Right ventricle myocardium inferior (tissue), 1 donor: ENCODE measurements around the gene SNTG2. TPM values are rescaled to one million over a fixed set of nuclear protein-coding genes. Genes with fewer than 3 reads are reported as not detected.

ENCODE experiments used
- ATAC-seq: fragments of 200-7000 bp; cut with Tn5 transposase; one replicate; pipeline ENCODE4 v1.9.1; 2020; ENCODE audit warnings: mild to moderate bottlenecking, moderate library complexity
- DNase-seq: peaks from one replicate; pipeline ENCODE4 v3.0.0; 2021; ENCODE audit errors: missing footprints
- intact Hi-C: fragments of 100-400 bp; cut with DNase I; formaldehyde crosslinking; loops from one replicate; pipeline ENCODE4 v1.11.0; 2022
- total RNA-seq: library from RNA; stranded (reverse); fragmentation: NEBNext Ultra II Directional; extraction: Animal tissue kit (Norgen Biotek cat#: 25700); gene quantifications from one replicate; pipeline ENCODE4 v1.2.1, GENCODE V29; 2021
- donor health status: DM: no; HTN: yes; CAD: no; lungs with severe emphysema.

SNTG2 gene
- total RNA-seq, 1 donor from 2014 or later = 2.4 TPM

- ATAC-seq (no peak), DNase-seq (no peak)
- intact Hi-C loops = no loop called here
Observed at GRCh38 chr2:1268034-1268433, 317.4 kb downstream of the SNTG2 start.

GRCh38 chr2:1269812-1270211 is 319.2 kb downstream of the SNTG2 start:
- ATAC-seq (no peak), DNase-seq (no peak)
- intact Hi-C loops = no loop called here

DNA sequence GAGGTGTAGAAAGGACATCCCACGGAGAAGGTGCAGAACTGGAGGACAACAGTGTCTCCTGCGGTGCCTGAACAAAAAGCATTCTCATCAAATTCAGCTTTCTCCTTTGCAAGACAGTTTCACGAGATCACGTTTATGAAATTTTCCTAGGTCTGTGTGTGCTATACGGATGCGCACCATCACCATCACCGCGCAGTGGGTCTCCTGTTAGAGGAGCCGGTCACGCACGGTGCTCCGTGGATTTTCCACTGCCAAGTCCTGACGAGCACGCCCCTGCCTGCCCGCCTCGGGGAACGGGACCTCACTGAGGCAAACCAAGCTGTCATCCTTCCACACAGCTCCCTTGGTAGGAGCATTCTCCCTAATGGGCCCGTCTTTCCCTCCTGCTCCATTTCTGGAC is 322.2 kb downstream of the SNTG2 start:
- intact Hi-C loops = no loop called here
- ATAC-seq (no peak), DNase-seq (no peak)

DNA sequence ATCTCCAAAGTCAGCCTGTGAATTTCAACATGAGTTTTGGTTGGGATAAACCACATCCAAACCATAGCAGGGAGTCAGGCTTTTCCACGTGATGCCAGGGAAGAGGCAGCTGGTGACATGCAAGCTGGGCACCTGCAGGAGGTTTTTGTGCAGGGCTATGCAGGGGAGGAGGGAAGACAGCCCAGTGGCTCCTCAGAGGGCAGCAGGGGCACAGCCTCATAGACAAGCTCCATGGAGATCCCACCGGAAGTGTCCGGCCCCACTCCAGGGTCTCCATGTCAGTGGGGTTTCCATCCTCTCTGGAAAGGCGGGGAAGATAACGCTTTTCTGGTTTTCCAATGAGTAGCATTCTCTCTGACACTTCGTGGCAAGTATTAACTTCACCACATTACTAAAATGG is 327.0 kb downstream of the SNTG2 start:
- ATAC-seq (no peak), DNase-seq (no peak)
- intact Hi-C loops = no loop called here

DNA sequence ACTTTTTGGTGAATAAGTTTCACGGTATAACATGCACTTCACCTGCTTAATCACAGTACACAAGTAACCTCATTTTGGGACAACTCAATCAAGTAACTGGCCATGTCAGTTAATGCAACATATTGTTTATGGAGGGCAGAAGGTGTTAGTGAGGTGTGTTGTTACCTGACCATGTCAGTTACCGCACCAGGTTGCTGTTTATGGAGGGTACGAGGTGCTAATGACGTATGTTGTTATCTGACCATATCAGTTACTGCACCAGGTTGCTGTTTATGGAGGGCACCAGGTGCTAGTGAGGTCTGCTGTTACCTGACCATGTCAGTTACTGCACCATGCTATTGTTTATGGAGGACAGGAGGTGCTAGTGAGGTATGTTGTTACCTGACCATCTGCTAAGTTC is 327.5 kb downstream of the SNTG2 start:
- intact Hi-C loops = no loop called here
- no peak for ATAC-seq
- no peak for DNase-seq

GRCh38 chr2:1278861-1279260 is 328.2 kb downstream of the SNTG2 start:
- DNase-seq = no peak
- intact Hi-C loops = no loop called here
- no peak for ATAC-seq

DNA sequence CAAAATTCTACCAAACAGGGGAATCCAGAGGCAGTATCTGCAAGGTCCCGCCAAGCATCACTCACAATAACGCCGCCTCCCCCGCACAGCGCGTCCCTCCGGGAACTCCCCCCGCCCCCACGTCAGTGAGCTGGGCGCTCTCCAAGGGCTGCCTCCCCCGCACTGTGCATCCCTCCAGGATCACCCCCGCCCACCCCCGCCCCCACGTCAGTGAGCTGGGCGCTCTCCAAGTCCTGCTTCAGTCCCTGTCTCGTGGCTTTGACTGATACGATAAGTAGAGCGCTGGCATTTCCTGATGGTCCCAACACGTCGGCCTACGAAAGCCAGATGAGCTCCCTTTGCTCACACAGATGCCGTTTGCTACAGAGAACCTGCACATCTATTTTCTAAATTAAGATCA is 331.9 kb downstream of the SNTG2 start:
- intact Hi-C loops = no loop called here
- DNase-seq = no peak
- no peak for ATAC-seq

DNA sequence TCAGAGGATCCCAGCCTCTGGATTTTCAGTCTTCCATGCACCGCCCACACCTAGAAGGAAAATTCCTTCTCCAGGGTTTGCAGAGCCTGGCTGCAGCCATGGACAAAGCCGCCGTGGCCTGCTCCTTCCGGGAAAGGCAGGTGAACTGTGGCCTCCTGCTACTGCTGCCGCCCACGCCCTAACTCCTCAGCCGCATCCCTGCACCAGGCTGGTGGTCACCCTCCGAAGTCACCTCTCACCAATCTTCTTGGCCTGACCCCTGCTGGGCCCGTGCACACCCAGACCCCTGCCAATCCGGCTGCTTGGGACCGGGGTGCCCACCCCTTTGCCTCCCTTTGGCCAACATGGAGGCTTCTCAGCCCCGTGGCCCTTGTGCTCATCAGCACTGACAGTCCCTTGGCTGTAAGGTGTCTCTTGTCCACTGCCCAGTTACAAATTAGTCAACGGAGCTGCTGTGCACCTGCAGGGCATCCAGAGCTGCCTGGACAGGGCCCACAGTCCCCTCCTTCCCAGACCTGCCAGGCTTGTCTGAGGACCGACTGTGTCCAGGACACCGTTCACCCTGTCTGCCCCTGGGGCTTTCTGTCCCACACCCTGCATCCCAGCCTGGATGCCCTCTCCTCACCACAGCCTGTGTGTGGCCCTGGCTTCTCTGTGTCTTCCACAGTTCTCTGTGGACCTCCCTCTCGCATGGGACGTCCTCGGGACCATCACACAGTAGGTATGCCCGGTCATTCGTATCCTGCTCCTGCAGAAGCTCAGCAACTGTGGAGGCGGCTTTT is 332.6 kb downstream of the SNTG2 start:
- intact Hi-C loops = no loop called here
- no peak for ATAC-seq
- no peak for DNase-seq

- intact Hi-C loops = no loop called here
- DNase-seq = no peak
- ATAC-seq = no peak
Observed at GRCh38 chr2:1283871-1284270, 333.2 kb downstream of the SNTG2 start.

DNA sequence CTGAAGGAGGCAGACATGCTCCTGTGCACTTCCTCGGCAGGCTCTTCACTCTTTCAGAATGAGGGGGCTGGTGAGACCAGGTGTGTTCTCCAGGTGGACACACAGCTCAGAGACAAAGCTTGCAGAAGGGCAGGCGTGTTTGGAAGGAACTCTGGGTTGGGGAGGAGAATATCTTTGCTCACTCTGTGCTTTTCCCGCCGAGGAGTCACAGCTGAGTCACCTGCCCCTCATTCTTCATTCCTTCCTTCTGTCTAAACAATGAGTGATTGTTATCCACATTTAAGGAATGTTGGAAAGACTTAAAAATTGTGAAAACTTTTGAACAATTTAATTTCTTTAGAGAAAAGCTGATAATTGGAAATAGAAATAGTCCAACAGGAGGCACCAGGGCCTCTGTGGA is 336.3 kb downstream of the SNTG2 start:
- ATAC-seq (no peak), DNase-seq (no peak)
- intact Hi-C loops = no loop called here

GRCh38 chr2:1287427-1287826 is 336.8 kb downstream of the SNTG2 start:
- ATAC-seq = no peak
- intact Hi-C loops = no loop called here
- no peak for DNase-seq

GRCh38 chr2:1294900-1295299 is 344.3 kb downstream of the SNTG2 start:
- intact Hi-C loops = no loop called here
- ATAC-seq = no peak
- DNase-seq = no peak

DNA sequence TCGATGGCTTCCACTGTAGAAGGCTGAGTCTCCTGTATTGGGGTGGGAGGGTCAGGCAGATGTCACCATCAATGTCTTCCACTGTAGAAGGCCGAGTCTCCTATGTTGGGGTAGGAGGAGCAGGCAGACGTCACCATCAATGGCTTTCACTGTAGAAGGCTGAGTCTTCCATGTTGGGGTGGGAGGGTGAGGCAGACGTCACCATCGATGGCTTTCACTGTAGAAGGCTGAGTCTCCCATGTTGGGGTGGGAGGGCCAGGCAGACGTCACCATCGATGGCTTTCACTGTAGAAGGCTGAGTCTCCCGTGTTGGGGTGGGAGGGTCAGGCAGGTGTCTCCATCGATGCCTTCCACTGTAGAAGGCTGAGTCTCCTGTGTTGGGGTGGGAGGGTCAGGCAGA is 345.1 kb downstream of the SNTG2 start:
- ATAC-seq (no peak), DNase-seq (no peak)
- intact Hi-C loops = no loop called here

DNA sequence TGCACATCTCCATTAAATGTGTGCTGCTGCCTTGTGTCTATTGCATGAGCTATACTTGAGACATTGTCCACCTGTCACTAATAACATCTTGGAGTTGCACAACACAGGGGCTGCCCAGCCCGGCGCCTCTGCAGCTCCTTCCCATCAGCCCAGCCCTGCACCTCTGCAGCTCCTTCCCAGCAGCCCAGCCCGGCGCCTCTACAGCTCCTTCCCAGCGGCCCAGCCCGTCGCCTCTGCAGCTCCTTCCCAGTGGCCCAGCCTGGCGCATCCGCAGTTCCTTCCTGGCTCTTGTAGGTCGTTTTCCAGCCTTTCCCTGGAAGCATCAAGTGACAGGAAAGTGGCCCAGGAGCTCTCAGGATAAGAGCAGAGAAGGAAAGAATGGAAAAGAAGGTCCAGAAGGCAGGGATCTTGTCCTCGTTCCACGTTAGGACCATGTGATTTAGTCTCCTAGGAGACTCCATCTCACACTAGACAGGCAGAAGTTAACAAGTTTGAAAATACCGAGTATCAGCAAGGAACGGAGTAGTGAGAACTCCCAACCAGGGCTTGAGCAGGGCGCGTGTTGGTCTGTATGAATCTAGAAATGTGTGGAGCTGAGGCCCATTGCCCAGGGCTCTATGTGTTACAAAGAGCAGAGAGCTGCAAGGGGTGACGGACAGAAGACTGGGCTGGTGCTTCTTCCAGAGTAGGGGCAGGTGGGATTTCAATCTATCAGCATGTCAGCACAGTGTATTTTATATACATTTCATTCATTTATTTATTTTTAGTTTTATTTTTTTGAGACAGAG is 346.9 kb downstream of the SNTG2 start:
- ATAC-seq (no peak), DNase-seq (no peak)
- intact Hi-C loops = no loop called here

GRCh38 chr2:1299043-1299442 is 348.4 kb downstream of the SNTG2 start:
- ATAC-seq = no peak
- intact Hi-C loops = no loop called here
- no peak for DNase-seq

DNA sequence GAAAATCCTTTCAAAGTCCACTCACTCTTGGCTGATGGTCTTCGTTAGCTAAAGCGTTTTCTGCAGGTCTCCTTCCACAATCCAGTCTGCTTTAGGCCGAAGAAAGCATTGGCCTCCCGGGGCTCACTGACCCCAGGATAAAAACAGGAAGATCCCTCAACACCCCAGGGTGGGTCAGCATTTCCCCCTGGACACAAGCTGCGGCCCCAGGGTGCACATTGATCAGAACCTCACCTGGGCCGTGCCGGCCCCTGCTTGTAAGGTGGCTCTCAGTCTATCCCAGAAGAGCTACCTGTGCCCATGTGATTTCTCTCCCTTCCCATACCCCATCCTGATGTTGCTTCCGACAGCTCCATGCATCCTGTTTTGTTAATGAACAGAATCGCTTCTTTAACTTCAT is 349.6 kb downstream of the SNTG2 start:
- intact Hi-C loops = no loop called here
- DNase-seq = no peak
- ATAC-seq = no peak

DNA sequence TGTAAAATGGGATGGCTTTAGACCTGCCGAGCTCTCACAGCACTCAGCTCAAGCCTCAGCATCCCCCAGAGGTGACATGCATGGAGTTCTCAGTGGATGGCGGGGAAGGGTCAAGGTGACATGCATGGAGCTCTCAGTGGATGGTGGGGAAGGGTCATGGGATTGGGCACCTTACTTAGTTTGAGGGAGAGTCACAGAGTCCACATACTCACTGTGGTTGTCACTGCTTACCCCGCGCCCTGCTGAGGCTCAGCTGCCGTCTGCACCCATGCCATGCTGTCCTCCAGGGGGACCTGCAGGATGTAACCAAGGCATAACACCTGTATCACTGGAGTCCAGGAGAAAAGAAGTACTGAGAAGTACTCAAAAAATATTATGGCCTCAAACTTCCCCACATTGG is 350.4 kb downstream of the SNTG2 start:
- DNase-seq (no peak), ATAC-seq (no peak)
- intact Hi-C loops = no loop called here

- intact Hi-C loops = no loop called here
- ATAC-seq (no peak), DNase-seq (no peak)
Observed at GRCh38 chr2:1305342-1306013, 354.8 kb downstream of the SNTG2 start.

DNA sequence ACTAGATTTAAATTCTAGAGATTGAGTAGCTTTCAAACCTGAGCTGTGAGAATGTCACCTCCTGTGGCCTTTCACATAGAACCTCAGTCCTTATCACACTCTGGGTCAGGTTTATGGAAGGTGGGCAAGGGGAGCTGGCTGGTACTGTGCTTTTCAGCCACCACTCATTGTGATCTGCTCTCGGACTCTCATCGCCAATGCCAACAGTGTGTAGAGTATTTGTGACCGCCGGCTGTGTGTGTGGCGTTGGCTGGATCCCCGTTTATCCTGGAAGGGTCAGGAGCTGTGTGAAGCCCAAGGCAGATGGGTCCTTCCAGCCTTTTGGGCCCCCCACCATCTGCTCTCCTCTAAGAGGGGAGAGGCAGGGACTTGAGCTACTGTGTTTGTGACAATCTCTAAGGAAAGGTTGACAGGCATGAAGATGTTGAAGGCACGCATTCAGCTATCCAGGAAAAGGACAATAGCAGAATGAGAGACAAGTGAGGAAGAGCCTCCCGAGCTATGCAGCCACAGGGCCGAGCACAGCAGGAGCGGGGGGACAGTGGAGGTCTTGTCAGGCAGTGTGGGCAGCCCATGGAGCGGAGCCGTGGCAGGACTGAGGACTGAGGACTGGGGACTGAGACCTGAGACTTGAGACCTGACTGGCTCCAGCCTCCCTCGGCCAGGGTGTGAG is 355.5 kb downstream of the SNTG2 start:
- intact Hi-C loops = no loop called here
- ATAC-seq (no peak), DNase-seq (no peak)
